GM18498 (cell line): ENCODE results near the gene RAB5B.
"Not testable (repeated sequence)": the region's sequence is repeated elsewhere in the genome, so short reads cannot be mapped to it uniquely, and the experiment has no call there.

Experiments
- ATAC-seq: cut with Tn5 transposase; IDR thresholded peaks from one replicate; pipeline ENCODE4 v1.9.1; 2021; ENCODE audit warnings: mild to moderate bottlenecking, moderate library complexity; ENCODE audit not compliant: unreplicated experiment

Gene RAB5B

DNA sequence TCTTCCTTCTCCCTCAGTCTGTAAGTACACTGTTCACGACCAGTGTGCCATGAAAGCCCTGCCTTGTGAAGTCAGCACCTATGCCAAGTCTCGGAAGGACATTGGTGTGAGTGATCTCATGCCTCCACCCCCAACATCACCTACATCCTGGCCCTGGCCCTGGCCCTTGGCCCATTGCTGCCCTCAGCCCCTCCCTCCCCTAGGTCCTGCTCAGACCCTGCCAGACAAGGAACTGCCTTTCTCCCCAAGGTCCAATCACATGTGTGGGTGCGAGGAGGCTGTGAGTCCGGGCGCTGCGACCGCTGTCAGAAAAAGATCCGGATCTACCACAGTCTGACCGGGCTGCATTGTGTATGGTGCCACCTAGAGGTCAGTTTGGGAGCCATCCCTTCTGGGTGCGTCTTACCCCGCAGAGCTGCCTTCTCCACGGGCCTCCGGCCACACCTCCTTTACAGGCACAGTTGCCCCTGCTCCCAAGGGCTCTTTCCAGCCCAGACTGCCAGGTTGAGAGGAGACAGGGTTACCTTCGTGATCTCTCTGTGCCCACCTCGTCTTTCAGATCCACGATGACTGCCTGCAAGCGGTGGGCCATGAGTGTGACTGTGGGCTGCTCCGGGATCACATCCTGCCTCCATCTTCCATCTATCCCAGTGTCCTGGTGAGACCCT, 33.7 kb upstream of the RAB5B start:
- ATAC-seq: peak; percentile 94

DNA sequence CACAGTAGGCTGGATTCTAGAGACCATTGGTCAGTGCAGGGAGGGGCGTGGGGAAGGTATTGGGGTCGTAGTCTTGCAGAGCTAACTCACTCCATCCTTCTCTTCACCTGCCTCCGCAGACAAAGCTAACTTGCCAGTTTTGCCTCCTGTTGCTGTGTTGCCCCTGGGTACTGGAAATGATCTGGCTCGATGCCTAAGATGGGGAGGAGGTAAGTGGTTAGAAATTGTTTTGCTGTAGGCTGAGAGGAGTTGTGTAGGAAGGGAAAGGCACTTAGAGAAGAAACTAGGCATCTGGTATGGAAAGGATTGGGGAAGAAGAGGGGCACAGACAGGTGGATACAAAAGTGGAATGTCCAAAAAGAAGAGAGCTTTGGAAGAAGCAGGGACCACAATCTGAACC, 31.8 kb upstream of the RAB5B start:
- ATAC-seq: no peak

DNA sequence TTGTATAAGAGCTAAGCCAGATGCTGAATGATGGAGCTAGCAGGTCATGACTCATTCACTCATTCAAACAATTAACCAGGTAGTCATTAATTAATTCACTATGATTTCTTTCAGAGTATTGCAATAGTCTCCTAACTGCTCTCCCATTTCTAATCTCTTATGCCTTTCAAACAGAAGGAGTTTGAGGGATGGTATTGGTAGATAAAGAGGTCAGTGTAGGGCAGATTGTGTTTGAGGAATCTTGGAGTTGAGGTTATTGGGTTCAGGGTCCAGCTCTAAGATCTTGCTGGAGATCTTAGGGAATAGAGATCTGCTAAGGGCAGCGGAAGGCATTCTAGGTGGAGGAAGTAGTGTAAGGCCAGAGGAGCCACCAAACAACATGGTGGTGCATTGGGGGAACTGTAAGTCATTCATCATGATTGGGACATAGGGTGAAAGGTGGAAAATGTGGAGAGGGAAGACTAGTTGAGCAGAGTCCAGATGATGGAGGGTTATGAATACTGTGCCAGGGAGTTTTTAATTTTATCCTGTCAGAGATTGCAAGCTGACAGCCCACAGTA, 31.2 kb upstream of the RAB5B start:
- no peak for ATAC-seq

DNA sequence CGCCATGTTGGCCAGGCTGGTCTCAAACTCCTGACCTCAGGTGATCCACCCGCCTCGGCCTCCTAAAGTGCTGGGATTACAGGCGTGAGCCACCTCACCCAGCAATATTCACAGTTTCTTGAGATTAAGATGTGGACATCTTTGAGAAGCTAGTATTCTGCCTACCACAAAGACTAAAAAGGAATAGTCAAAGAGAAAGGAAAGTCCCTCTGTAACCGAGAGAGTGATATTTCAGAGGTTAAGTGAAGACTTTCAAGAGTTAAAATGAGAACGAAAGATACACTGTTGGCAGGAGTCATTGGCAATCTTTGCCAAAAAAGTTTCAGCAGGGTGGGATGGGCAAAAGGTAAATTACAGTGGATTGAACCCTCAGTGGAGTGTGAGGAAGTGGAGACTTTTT, 27.3 kb upstream of the RAB5B start:
- ATAC-seq: no peak

DNA sequence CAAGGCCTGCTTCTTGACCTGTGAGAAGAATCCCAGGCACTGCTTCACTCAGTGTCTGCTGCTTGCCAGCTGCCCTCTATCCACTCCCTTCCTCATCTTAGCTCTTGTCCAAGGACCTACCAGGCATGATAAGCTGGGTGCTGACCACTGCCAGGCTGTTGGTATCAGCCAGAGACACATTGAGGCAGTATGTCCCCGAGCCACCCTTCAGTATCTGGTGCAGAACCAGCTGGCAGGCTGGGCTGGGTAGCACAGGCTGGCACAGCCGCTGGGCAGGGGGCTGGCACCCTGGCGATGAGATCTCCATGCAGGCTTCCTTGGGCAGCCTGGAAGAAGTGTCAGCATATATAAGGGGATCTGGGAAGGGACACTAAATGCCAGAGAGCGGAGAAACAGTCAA, 18.5 kb upstream of the RAB5B start:
- ATAC-seq: no peak

DNA sequence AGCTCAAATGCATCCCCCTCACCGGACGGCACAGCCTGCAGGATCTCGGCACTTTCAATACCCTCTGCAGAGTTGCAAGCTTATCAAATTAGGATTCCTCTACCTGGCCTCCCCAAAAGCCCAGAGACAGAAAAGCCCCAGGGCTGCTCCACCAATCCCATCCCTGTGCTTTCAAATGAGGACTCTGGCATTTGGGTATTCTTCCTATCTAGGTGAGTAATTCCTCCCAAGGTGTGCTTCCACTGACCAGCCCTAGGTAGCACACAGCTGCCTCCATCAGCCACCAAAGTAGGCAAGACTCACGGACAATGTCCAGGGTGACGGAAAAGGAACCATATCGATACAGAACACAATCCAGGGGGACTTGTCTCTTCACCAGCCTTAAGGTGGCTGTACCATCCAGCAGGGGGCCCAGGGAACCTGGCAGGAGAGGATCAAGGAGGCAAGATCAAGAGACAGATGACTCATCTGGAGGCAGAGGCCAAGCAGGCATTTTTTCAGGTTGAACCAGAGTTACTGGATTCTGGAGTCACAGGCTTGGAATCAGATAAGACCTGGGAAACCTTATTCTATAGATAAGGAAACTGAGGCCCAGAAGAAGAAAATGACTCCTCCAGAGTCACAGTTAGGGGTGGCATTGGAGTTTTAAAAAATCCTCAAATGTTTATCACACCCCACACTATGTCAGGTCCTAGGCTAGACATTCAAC, 17.9 kb upstream of the RAB5B start:
- no peak for ATAC-seq

DNA sequence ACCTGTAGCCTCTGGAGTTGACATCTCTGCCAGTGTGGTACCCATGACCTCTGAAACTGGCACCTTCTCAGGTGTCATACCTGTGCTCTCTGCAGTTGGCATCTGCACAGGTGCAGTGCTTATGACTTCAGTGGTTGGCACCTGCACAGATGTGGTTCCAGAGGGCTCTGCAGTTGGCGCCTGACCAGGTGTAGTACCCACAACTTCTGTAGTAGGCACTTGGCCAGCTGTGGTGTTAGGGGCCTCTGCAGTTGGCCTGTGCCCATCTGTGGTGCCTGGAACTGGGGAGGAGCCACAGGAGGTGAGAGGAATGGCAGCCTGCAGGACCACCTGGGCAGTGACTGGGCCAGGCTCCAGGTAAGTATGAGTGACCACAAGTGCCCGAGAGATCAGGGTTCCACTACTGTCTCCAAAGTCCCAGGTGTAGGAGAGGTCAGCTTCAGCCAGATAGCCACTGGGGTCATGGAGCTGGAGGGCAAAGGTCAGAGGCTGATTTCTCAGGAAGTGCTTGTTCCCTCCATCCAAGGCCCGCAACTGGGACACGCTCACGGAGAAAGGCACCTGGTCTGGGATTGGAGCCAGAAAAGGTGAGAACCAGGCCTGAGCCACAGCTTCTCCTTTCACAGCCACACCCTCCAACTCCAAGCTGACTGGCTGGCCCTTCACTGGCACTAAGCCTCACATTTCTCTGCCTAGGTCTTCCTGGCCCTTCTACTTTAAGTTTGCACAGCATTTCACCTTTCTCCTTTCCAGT, 16.6 kb upstream of the RAB5B start:
- ATAC-seq: no peak

DNA sequence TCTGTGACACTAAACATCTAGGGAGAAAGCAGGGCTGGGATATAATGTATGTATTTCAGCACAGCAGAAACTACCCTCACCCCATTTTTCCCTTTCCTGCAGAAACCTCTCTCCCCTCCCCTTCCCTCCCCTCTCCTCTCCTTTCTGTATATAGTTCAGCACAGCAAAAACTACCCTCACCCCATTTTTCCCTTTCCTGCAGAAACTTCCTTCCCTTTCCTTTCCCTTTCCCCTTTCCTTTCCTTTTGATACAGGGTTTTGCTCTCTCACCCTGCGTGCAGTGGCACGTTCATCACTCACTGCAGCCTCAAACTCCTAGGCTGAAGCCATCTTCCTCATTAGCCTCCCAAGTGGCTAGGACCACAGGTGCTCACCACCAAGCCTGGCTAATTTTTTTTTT, 10.1 kb upstream of the RAB5B start:
- no peak for ATAC-seq

DNA sequence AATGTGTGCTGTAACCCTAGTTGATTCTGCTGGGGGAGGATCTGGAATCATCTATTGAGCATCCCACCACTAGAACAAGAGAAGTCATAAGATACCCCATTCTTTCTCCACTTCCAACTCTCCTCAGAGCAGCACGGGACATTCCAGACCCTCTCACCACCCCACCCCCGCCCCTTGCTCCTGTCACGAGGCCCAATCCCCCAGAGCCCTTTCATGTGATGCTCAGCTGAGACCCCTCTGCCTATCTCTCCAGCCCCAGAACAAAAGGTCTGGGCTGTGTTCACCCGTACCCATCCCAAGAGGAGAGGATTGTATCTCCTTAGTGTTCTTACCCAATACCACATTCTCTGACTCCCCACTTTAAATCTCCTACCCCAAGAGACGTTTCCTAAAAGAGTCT, 8.6 kb upstream of the RAB5B start:
- ATAC-seq: no peak

DNA sequence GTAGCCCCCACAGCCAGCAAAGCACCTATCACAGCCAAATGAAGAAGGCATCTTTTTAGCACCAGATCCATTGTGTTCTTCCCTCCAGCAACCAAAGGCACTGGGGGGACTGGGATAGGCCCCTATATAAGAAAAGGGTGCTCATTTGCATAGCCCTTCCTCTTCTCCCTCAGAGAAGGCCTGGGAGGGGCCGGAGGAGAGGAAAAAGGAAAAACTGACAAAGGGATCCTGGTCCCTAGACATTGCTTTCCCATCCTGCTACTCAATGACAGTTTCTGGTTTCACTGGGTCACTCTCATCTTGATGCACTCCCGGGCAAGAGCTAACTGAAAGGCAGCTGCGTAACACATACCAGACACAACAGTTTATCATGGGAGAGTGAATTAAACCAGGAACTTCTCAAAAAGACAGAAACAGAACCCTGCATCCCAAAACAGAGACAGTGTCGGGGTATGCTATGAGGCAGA, 7.9 kb upstream of the RAB5B start, which contains the start of gene PMEL:
TSS of gene PMEL (minus strand) at position 102 of the 467 bp plus-strand sequence. CDS start at position 71, 31 bp downstream.
- no peak for ATAC-seq

DNA sequence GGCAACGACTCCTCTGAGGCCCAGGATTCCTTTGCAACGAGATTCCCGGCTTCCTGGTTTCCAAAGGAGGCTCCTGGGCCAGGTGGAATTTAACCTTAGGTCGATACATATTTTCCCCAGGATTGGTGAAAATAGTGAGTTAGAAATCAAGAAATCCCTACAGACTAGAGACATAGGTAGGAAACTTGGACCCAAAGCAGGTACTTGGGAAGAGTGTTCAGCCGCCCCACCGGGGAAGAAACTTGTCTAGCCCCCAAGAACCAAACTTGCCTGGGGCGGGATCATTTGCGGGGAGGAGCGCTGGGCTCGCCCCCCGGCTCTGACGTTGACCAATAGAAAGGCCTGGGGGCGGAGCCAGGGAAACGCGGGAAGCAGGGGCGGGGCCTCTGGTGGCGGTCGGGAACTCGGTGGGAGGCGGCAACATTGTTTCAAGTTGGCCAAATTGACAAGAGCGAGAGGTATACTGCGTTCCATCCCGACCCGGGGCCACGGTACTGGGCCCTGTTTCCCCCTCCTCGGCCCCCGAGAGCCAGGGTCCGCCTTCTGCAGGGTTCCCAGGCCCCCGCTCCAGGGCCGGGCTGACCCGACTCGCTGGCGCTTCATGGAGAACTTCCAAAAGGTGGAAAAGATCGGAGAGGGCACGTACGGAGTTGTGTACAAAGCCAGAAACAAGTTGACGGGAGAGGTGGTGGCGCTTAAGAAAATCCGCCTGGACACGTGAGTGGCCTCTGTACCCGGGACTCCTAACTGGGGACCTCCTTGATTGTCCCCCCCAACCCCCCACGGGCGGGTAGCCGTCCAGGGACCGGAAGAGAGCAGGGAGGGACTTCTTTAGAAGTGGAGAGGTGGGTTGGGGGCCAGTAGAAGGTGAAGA, 7.2 kb upstream of the RAB5B start, which contains the start of gene CDK2:
TSS of gene CDK2 (plus strand) at position 423 of the 874 bp plus-strand sequence. CDS start at position 602, 179 bp downstream.
- peak; percentile 93 for ATAC-seq

DNA sequence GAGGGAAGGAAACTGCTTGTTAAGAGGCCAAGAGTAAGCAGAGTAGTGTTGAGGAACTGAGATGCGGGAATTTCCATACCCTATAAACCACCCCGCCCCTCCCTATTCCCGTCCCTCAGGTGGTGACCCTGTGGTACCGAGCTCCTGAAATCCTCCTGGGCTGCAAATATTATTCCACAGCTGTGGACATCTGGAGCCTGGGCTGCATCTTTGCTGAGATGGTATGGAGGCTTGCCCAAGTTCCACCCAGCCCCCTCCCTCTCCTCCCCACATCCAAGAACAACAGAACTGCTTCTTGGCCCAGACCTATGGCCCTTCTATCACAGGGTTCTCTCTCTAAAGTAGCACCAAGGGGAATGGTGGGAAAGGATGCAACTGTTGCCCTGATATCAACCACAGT, 4.5 kb upstream of the RAB5B start:
- ATAC-seq: no peak

DNA sequence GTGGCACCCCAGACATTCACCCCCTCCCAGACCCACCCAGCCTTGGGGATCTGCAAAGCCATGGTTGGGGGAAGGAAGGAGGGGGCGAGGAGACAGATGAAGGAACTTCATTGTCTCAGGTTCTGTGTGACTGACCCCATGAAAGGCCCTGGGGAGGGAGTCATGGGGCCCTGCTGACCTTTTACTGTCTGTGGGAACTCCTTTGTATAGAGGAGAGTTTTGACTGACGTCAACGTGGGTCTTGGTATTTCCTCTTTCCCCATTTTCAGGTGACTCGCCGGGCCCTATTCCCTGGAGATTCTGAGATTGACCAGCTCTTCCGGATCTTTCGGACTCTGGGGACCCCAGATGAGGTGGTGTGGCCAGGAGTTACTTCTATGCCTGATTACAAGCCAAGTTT, 3.1 kb upstream of the RAB5B start:
- no peak for ATAC-seq

DNA sequence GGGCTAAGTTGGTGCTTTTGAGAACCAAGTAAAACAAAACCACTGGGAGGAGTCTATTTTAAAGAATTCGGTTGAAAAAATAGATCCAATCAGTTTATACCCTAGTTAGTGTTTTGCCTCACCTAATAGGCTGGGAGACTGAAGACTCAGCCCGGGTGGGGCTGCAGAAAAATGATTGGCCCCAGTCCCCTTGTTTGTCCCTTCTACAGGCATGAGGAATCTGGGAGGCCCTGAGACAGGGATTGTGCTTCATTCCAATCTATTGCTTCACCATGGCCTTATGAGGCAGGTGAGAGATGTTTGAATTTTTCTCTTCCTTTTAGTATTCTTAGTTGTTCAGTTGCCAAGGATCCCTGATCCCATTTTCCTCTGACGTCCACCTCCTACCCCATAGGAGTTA, 1.8 kb upstream of the RAB5B start:
- no peak for ATAC-seq

DNA sequence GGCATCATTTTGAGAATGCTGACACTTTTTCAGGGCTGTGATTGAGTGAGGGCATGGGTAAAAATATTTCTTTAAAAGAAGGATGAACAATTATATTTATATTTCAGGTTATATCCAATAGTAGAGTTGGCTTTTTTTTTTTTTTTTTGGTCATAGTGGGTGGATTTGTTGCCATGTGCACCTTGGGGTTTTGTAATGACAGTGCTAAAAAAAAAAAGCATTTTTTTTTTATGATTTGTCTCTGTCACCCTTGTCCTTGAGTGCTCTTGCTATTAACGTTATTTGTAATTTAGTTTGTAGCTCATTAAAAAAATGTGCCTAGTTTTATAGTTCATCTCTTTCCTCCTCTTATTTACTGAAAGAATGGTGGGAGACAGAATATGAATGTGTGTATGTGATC, 1.4 kb upstream of the RAB5B start:
- no peak for ATAC-seq

DNA sequence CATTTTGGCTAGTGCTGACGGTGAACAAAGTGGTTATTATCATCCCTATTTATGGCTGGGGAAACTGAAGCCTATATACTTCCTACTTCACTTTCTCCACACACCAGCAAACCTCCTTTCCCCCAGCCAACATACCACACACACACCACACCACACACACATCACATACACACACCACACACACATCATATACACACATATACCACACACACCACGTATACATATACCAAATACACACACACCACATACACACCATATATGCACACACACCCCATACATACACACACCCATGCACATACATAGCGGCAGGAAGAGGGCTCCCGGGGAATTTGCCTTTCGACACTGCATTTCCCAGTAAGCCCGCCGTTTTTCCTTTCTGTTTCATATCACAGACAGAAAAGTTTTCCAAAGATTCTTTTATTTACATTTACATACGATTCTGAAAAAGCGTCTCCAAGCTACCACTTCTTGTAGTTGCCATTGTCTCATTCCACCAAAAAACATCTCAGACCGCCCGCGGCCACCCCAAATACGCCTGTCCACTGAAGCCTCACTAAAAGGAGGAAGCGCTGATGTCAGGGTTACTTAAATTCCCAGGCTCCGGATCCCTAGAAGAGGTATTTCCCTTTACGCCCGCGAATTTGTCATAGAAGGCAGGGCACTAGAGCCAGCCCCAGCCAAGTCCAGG, 823 bp upstream of the RAB5B start:
- ATAC-seq: no peak

DNA sequence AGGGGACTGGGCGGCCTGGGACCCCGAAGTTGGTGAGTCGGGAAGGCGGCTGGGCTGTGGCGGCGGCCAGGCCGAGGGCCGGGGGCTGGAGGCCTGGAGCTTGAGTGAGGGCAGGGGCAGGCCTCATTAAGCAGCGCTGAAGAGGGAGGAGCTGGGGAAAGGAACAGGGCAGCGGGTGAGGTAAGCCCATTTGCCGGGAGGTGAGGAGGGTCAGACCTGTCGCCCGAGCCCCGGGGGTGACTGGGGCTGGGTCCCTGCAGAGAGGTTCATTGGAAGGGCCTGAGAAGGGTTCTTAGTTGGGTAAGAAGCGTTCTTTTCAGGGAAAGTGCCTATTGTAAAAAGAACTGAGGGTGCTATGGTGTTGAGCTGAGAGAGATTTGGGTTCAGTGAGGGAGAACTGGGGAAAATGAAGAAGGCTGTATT, 441 bp downstream of the RAB5B start:
- ATAC-seq: peak; percentile 20

DNA sequence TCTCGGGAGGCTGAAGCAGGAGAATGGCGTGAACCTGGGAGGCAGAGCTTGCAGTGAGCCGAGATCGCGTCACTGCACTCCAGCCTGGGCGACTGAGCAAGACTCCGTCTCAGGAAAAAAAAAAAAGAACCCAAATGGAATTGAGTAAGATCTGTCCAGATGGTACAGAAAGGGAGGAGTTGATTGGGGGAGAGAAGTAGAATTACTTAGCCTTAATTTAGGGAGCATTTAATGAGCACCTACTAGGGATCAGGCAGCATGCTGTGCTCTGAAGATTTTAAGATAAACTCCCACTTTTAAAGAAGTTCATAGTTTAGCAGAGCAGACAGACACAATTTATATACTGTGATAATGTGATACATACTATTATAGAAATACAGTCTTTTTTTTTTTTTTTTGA, 4.5 kb downstream of the RAB5B start:
- ATAC-seq: no peak

DNA sequence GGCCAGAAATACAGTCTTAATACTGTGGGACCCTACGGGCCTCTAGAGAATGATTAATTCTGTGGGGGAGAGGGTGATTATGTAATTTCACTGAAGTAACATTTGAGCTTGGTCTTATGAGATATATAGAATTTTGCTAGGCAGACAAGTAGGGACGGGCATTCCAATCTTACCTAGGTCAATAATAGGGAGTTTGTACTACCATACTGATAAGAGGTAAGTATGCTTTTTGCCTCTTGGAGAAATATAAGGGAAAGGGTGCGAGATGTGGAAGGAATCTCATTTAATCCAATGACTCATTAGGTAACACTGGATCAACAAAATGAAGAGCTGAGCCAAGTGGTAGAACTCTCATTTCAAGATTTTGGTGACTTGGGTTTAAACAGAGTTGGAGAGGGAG, 5.2 kb downstream of the RAB5B start:
- no peak for ATAC-seq

DNA sequence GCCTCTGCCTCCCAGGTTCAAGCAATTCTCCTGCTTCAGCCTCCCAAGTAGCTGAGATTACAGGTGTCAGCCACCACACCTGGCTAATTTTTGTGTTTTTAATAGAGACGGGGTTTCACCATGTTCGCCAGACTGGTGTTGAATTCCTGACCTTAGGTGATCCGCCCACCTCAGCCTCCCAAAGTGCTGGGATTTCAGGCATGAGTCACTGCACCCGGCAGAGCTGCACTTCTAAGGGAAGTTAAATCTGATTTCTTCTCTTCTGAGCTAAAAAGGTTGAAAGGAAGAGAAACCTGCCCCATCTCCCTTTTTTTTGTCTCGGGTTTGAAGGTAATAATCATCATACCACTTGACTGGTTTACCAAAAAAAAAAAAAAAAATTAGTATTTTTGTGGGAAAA, 8.0 kb downstream of the RAB5B start:
- ATAC-seq: not testable (repeated sequence)
